Retina (tissue), 1 donor: ENCODE data around the gene RAD9A.

Source experiments
- DNase-seq: peaks from one replicate; pipeline ENCODE4 v3.0.0-alpha.2; 2016

RAD9A gene

DNA sequence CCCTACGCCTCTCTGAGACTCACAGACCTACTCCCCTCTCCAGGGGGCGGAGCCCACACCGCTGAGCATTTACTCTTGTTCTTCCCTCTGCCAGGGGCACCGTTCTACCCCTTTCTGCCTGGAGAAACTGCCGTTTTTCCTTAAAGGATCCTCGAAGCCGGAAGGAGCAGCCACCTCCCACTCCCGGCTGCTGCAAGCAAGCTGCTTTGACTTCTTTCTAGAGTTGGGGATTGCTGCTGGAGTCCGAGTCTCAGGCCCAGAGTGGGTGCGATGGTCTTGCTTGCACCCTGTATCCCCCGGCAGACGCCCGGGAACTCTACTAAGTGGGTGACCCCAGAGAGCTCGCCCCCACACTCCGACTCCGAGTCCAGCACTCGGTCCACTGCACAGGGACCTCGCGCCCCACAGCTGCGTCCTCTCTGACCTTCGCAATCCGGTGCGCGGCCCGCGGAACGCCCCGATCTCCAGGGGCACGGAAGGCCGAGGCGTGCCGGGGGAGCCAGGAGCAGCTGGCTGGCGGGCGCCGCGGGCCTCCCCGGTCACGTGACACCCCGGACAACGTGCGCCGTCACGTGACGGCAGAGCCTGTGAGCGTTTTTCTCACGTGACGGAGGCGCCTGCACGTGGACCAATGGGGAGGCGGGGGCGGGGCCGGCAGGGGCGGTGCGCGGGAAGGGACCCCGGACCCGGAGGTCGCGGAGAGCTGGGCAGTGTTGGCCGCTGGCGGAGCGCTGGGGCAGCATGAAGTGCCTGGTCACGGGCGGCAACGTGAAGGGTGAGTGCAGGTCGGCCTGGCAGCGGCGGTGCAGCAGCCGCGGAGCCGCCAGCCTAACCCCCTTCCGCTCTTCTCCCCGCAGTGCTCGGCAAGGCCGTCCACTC, at the start of gene RAD9A:
TSS of gene RAD9A (plus strand) at position 683 of the 879 bp plus-strand sequence. CDS start at position 742, 59 bp downstream.
- DNase-seq = peak; percentile 95

DNA sequence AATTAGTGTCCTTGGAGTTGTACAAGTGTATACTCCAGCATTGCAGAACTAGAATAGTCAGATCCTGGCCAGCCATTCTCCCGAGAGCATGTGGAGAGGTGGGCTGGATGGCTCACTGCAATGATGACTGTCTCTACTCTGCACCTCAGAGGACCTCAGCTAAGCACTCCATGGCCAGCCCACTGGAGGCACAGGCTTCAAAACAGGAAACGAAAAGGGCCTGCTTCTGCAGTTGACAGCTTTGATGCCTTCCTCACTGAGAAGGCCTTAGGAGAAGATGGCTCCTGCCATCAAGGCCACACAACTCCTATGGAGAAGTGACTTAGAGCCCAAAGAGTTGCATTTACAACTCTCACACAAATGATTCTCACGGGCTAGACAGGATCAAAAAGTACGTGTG, 47.5 kb upstream of the RAD9A start:
- no peak for DNase-seq

- DNase-seq = no peak
Measured at GRCh38 chr11:67345247-67345919, 46.4 kb upstream of the RAD9A start.

GRCh38 chr11:67345920-67346819, 45.6 kb upstream of the RAD9A start:
- DNase-seq = peak; percentile 12

GRCh38 chr11:67347964-67348749, 43.6 kb upstream of the RAD9A start:
- no peak for DNase-seq

DNA sequence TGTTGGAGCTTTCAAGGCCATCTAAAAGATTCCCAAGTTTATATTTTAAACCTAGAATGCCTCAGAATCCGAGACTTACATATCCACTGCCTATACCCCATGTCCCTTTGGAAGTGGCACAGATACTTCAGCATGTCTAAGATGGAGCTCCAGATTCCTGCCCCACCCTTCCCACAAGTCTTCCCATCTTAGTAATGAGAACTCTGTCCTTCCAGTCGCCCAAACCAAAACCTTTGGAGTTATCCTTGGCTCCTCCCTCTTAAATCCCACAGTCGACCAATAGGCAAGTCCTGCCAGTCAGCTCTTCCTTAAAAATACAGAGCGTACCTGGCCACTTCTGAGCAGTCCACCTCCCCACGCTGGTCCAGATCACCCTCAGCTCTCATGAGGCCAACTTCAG, 42.8 kb upstream of the RAD9A start:
- DNase-seq = no peak

DNA sequence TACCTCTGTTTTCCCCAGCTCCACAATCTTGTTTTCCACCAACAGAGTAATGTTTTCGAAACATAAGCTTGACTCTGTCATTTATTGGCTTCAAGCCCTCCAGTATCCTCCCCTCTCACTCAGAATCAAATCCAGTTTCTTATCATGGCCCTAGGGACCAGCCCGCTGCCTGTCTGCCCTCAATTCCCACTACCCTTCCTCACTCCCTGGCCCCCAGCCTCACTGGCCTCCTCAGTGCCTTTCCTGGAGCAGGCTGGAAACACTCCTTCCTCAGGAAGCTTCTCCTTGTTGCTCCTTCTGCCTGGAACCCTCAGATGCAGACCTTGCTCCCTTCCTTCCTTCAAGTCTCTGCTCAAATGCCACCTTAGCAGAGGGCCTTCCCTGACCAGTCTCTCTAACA, 42.3 kb upstream of the RAD9A start:
- no peak for DNase-seq

DNA sequence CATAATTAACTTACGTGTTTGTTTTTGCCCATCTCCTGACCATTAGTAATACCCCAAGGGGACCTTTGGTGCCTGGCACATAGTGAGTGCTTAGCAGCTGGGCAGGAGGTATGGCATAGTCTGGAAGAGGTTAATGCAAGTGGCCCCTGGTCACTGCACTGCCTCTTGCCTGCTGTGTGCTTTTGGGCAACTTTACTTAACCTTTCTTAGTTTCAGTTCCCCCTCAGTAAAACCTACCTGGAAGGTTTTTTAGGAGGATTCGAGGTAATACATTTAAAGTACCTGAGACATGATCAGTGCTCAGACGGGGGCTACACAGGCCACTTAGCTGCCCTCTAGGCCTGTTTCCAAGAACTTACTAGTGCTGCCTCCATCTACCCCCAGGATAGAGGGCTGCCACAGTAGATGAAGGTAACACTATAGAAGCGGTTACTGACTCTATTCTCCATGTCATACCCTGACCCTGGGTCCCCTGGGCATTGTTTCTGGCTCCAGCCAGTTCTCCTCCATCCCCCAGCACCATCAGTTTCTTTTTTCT, 41.8 kb upstream of the RAD9A start:
- no peak for DNase-seq

GRCh38 chr11:67351275-67352005, 40.3 kb upstream of the RAD9A start:
- peak; percentile 69 for DNase-seq

- DNase-seq = no peak
Measured at GRCh38 chr11:67352546-67353316, 39.1 kb upstream of the RAD9A start.

GRCh38 chr11:67353317-67354074, 38.3 kb upstream of the RAD9A start, which contains the start of gene POLD4:
Gene POLD4 (minus strand): TSS chr11:67353546. CDS start chr11:67353399, 147 bp downstream.
- peak; percentile 95 for DNase-seq

GRCh38 chr11:67354075-67355022, 37.4 kb upstream of the RAD9A start:
- DNase-seq = no peak

GRCh38 chr11:67355023-67355793, 36.6 kb upstream of the RAD9A start:
- DNase-seq = no peak

DNA sequence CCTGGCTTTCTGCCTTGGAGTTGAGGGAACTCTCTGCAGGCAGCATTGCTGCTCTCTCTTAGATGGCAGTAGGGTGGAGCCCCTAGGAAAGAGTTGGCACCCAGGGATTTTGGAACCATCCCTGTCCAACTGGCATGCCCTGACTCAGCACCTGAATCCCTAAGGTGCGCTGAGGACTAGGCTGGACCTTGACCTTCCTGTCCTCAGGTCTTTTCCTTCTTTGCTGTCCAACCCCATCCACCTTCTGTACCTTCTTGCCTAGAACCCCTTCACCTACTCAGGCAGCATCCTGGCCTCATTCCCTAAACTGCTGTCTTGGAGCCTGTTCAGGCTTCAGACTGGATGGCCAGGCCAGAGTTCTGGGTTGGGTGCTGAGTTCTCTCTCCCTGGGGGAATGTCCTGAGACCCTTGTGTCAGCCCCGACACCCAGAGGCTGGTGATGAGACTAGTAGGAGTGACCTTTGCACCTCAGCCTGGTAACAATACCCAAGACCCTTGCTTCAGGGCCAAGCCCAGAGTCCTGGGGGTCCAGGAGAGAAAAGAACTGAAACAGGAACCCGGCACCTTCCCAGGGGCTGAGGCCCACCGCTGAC, 35.9 kb upstream of the RAD9A start:
- DNase-seq = no peak

DNA sequence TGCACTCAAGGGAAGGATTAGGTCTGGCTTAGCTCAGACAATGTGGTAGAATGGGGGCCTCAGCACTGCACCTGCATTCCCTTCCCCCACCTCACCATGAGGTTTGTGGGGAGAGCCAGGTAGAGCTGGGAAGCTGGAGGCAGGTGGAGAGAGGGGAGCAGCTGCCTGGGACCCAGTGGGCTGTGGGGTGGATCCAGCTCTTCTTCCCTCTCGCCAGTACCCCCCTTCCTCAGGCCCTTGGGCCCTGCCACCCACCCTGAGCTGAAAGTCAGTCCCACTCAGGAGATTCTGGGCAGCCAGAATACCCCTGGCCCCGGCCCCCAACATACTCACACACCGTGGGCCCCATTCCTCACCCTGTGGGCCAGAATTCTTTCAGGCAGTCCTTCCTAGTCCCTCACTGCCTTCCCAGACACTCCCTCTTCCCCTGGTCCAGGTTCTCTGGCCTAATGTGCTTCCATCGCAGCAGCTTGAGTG, 35.4 kb upstream of the RAD9A start:
- DNase-seq = no peak

DNA sequence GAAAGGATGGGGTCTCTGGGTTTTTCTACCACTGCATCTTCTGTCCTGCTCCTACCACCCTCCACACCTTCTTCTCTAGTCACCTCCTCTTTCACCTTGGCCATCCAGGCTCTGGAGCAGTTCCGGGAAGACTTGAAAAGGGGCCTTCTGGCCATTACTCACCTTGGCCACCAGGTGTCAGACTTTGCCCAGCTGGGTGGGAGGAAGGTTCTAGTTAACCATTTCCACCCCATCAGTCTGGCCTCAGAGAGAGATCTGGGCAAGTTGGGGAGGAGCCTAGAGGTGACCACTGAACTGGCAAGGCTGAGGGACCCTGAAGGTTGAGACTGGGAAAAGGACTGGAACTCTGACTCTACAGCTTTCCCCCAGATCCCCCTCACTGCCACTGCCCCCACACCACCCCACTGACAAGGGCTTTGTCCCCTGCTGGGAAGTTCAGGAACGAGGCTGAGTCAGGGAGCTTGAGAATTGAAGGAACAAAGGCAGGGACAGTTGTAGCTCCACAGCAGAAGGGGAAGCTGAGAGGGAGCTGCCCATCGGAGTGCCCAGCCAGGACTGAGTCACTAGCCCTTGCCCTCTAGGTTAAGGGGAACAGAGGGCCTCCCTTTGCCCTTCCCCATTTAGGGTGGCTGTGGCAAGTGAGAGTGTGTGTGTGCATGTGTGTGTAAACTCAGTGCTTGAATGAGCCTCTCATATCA, 34.8 kb upstream of the RAD9A start:
- peak; percentile 81 for DNase-seq
